Astrocyte of the spinal cord (primary cell): ENCODE measurements around the gene VSTM2L.
A peak's percentile ranks its signal among the peaks of the same experiment; 100 is the strongest.

Source experiments
- DNase-seq: peaks from one replicate; pipeline ENCODE4 v3.0.0; 2011; ENCODE audit warnings: low read depth, low spot score
- H3K4me3 ChIP-seq: 2 replicates; pipeline ENCODE4 v1.5.1; 2011; ENCODE audit warnings: low read depth, mild to moderate bottlenecking, low read length, moderate library complexity
- CTCF ChIP-seq: IDR thresholded peaks from 2 replicates; pipeline ENCODE4 v1.5.1; 2012; ENCODE audit warnings: low read depth, mild to moderate bottlenecking, low read length, inconsistent platforms
- in situ Hi-C: cut with HindIII; loops from 2 replicates; pipeline ENCODE4 v1.10.0; 2017; ENCODE audit warnings: low sequenced_read_pairs

The VSTM2L gene

GRCh38 chr20:37905671-37906613, 3.0 kb downstream of the VSTM2L start:
- in situ Hi-C loops = no loop called here
- no peak overlapping the region for H3K4me3 ChIP-seq
- TF ChIP-seq CTCF = no peak
- DNase-seq = no peak

- no peak overlapping the region for H3K4me3 ChIP-seq
- no peak for DNase-seq
- in situ Hi-C loops = no loop called here
- TF ChIP-seq CTCF = no peak
These were observed 4.4 kb downstream of the VSTM2L start for GRCh38 chr20:37907330-37907676.

- TF ChIP-seq CTCF = no peak
- no peak overlapping the region for H3K4me3 ChIP-seq
- peak; percentile 91 for DNase-seq
- in situ Hi-C loops = no loop called here
These were observed 4.9 kb downstream of the VSTM2L start for GRCh38 chr20:37907677-37908401.

GRCh38 chr20:37911261-37911660, 8.3 kb downstream of the VSTM2L start:
- DNase-seq = no peak
- no peak for TF ChIP-seq CTCF
- no peak overlapping the region for H3K4me3 ChIP-seq
- in situ Hi-C loops = no loop called here

- in situ Hi-C loops = no loop called here
- DNase-seq = no peak
- TF ChIP-seq CTCF = no peak
These were observed 8.9 kb downstream of the VSTM2L start for GRCh38 chr20:37911838-37912281.

GRCh38 chr20:37912874-37913273, 9.9 kb downstream of the VSTM2L start:
- in situ Hi-C loops = no loop called here
- no peak for DNase-seq
- H3K4me3 ChIP-seq = no peak overlapping the region
- no peak for TF ChIP-seq CTCF

More at GRCh38 chr20:37911838-37912281, 8.9 kb downstream of the VSTM2L start:
- H3K4me3 ChIP-seq = no peak overlapping the region
